HG02885 (cell line): ENCODE results near the gene PELI2.

Experiments
- ATAC-seq: cut with Tn5 transposase; IDR thresholded peaks from one replicate; pipeline ENCODE4 v1.9.1; 2021; ENCODE audit warnings: mild to moderate bottlenecking; ENCODE audit not compliant: unreplicated experiment, poor library complexity

Gene PELI2

DNA sequence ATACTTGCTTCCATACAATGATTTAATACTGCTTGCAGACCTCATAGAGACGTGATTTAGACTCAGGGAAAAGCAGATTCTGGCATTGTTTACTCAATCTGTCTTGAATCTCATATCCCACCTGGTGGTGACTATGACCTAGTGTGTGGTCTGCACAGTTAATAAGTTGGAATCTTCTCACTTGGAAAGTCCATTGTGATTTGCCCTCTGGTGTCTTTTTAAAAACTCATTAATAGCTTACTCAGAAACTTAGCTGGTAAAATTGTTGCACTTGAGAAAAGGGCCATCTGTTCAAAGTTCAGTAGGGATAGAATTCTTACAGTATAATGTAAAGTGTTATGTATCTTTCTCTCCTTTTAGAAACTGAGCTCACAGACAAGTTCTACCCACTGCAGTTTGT is 106.0 kb downstream of the PELI2 start:
- ATAC-seq, result no peak

DNA sequence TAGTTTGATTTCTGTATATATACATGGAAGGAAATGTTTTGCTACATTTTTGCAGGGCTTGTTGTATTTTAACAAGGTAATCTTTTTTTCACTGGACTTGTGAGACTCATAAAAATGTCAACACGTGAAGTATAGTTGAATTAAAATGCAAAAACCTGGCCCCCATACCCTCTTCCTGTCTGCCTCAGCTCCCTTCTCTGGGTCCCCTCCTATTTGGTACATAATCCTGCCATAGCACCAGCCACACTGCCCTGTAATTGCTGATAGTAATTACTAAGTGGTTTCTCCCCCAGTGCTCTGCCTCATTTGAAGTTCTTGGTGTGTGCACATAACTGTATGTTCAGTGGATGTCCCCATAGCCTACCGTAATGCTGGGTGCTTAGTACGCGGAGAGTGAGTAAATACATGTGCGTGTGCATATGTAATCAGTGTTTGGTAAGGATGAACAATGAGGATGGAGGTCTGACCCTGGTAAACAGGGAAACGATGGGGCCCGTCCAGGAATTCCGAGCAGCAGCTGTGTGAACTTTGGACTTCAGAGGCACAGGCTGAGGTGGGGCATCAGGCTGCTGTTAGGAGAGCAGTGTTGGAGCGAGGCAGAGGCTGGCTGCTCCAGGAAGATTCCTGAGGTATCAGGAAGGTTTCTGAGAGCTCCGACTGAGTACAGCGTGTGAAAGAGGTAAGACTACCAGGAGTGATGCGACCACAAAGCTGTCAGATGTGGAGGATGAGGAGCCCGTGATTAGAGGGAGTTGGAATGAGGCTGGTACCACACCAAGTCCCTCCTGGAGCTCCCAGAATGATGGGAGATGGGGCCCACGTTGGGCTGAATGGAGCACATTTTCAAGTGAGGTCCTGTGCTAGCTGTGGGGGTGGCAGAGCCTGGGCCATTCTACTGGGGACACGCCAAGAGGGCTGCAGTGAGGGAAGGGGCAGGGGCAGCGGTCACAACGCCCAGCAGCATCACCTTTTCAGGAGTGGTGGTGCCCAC is 106.8 kb downstream of the PELI2 start:
- ATAC-seq, result no peak

DNA sequence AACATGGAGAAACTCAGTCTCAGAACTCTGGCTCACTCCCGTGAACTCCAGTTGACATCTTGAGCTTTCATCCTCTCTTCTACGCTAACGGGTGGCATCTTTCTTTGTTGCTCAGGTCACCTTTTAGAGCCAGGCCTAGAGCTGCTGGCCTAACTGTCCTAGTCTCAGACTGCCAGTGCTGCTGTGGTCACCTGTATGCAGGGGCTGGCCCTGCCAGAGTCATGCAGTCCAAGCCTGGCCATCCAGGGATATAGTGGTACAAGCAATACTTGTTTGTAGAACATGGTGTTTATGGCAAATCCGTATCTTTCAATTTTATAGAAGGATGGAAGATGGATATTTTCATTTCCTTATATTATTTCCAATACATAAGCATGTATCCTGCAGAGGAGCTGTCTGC is 117.2 kb downstream of the PELI2 start:
- no peak for ATAC-seq

DNA sequence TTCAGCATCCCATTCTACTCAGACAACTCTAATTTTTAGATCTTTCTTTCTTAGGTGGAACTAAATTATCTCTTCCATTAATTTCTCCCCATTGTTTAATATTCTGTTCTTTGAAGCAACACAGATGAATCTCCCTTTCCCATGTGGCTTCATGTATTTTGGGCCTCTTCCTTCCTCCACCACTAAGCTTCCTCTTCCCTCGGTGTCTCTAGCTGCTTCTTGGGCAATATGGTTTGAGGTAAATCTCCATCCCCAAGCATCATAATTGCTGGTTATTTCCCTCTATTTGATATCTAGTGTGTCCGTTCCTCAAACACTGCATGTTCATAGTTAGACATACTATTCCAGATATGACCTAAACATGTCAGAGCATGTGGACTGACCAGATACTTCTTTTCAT is 119.2 kb downstream of the PELI2 start:
- no peak for ATAC-seq

DNA sequence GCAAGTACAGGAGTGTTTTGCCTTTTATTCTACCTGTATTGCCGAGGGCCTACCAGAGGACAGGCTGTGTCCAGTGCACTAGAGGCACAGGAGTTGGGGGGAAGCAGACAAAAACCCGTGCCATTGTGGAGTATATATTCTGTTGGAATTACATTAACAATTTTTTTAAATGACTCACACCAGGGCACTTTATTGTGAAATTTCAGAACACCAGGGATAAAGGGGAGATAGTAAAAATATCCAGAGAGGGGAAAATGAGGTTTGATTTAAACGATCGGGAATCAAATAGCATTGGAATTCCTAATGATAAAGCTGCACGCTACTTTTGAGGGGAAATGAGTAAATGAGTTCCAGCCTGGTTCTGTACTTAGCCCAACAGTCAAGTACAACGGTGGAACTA is 123.2 kb downstream of the PELI2 start:
- ATAC-seq, result no peak

DNA sequence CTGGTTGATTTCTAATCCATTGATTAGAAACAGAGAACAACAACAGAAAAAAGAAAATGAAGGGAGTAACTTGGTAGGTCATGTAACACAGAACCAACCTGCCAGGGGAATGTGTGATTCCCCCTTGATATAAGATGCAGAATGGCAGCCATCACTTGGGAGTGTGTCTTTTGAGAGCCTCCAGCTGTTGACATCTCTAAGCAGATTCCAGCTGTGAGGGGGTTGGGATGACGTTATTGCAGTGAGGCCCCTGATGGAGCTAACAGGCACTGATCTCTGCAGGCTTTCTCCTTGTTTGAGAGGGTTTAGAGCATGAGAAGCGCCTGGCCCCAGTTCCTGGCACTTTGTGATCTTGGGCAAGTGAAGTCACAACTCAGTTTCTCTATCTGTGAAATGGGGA is 124.9 kb downstream of the PELI2 start:
- no peak for ATAC-seq

DNA sequence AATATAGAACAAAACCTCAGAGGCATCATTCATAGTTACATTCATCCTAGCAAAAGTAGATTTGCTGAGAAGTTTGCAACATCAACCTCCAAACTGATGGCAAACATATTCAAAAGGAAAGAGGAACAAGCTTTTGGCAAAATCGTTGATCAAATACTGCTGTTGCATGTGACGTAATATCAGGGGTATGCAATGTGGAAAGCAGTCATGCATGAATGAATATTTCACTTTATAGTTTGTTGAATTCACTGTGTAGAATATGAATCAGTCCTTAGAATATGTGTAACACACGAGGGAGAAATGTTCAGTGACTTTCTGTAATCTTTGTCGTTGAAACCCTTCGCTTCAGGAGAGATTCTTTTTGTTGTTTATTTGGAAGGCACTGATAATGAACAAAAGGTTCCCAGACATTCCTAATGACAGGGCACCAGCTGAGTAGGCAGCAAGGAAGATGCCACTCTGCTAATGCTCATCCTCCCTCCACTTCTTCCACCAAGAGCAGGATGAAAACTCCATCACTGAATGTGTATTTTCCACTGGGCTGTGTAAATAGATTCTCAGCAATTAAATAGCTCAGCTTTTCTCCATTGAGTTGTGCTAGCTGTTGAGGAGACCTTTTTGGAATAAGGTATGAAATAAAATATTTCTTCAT is 126.1 kb downstream of the PELI2 start:
- ATAC-seq, result no peak

DNA sequence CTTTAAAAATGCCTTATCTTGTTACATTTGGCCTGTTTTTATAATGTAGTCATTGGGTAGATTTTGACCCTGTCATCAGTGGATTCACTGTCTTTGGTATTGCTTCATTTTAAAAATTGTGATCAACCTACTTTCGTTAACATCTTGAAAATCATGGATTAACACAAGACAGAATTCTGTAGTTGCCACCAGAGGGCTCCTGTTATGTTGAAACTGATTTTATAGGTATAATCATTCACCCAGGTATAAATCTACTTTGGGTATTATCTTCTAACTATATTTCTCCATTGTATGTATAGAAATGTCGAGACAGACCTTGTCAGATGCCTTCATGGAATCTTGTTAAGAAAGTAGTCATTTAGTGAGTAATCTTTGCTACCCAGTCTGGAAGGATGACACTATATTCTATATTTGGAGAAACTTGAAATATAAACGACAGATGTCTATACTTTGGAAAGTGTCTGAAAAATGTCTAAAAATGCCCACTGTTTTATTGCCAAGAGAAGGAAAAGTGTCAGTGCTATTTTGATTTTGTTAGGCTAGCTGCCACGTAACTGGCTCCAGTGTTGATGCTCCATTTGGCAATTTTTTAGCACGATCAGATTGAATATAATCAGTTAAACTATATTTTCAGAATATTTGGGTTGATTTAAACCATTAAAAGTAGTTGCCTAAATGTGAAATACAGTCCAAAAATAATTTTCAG is 129.4 kb downstream of the PELI2 start:
- ATAC-seq, result no peak

DNA sequence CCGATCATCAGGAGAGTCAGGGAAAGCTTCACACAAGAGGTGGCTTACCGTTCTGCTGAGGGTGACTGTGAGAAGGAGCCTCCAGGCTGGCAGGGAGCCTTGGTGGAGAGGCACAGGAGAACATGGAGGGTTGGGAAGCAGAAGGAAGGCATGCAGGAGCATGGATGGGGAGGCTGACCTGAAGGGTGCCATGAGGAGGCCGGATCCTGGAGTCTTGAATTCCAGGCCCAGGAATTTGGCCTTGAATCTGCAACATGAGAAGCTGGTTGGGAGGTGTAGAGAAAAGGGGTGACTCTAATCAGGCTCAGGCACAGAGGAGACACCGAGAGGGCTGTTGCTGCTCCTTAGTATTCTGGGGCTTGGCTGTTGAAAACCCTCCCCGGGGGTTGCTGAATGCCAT is 130.2 kb downstream of the PELI2 start:
- ATAC-seq, result no peak

DNA sequence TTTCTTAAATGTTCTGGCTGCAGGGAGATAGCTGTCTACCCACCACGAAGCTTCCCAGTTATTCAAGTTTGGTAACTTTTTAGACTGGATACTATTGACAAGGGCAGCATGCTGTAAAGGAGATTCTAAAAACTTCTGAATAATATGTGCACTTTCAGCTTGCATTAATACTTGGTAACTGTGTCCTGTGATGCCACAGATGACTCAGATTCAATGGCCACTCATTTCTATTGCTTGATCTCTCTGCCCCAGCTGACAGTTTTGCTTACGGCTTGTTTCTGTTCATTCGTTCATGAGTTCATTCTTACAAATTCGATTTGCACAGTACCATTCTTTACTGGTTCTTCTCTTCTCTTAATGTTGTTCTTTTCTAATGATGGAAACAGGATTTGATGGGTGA is 142.8 kb downstream of the PELI2 start:
- ATAC-seq, result no peak

DNA sequence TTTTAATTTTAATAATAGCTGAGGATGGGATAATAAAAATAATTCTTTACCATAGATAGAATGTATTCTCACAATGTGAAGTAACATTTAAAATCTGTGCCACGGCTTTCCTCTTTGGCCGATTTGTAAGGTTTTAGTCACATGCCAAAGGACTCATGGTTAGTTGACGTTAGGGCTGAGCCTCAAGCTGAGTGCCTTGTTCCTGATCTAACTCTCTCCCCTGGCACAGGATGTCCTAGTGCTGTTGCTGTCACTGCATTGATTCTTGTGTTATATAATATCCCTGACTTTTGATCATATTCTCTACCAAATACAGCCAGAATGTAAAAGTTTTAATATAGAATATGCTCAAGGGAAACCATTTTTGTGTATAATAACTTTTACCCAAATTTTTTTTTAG is 144.3 kb downstream of the PELI2 start:
- ATAC-seq, result no peak

DNA sequence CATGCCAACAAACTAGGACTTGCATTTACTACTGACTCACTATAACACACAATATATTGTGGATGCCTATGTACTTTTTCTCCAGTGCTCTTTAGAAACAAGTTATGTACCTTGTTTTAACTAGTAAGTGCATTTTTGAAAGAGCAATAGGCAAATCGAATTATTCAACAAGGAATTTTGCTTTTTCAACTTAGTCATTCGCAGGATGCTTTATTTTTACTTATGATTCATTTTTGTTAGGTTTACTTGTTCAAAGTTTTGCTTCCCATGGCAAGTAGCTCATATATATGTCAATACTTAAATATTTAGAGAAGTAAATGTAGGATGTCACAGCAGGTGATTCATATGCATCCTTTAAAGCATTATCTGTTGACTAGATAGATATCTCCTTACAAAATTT is 149.8 kb downstream of the PELI2 start:
- ATAC-seq, result no peak

DNA sequence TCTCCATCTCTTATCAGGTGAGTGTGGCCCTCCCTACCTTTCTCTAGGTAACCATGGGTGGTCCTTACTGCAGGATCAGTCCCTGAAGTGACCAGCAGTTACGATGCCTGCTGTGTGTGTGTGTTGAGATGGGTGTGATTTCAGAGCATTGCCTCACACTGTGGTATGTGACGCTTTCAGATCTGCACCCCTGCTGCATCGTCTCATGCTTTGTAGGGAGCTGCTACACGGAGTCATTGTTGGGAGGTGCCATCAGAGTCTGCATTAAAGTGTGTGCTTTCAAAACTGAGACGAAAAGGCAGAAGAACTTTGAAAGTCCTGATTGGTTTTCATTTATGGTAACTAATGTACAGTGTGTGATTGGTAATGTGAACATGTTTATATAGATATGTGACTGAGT is 150.5 kb downstream of the PELI2 start:
- no peak for ATAC-seq

DNA sequence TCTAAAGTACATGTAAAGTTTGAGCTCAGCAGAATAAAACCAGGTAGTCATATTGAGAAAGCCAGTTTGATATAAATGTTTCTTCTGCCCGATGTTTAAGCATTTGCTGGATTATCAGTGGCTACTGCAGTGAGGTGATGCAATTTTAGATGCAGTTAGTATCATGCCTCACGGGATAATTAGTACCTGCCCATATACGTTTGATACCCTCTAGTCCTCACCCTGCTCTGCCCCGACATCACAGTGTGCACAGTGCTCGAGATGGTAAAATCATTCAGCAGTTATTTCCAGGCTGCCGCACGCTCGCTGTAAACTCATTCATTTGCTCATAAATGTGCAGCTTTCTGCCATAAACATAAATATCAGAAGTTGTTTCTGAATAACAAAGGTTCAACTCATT is 152.7 kb downstream of the PELI2 start:
- ATAC-seq, result no peak

DNA sequence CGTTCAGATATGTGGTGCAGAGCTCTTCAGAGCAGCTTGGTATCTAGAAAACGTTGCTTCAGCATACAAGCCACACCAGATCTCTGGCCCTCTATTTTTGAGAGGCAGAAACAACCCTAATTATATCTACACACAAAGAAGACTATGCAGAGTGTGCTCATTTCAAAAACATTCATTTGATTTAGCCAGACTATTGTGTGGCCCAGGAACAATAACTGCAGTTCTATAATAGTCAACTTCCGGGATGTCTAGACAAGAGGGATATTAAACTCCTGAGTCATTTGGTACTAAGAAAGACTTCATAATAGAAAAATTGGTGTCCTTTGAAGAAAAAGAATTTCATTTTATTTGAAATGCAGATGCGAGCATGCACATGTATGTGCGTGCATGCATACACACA is 153.8 kb downstream of the PELI2 start:
- ATAC-seq, result no peak

DNA sequence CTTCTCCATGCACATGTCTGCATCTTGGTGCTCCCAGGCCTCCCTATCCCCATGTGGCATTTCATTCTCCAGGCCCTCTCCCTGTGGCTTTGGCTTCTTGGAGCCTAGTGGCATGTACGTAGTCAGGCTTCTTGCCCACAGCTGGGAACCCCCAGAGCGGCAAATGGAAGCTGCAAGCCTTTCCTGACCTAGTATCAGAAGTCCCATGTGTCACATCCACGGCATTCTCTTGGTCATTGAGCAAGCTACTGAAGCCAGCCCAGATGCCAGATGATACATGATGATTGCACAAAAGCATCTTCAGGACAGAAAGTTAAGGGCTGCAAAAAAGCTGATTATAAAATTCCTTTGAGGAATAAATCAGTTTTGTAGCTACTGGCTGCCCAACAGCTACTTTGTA is 154.9 kb downstream of the PELI2 start:
- ATAC-seq, result no peak

DNA sequence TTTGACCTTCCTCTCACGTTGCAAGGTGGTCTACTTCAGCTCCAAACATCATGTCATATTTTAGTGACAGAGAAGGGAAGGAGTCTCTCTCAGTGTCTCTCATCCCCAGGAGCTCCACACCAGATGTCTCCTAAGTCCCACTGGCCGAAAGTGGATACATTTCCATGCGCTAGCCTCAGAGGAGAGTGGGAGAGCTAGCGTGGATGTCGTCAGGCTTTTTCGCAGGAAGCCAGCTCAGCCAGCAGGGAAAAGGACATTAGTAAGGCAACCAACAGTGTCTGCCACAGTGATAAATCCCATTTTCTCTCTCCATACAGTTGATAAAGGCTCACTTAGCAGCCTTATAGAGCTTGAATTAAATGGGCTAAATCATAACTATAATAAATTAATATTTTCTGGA is 155.7 kb downstream of the PELI2 start:
- ATAC-seq, result no peak

DNA sequence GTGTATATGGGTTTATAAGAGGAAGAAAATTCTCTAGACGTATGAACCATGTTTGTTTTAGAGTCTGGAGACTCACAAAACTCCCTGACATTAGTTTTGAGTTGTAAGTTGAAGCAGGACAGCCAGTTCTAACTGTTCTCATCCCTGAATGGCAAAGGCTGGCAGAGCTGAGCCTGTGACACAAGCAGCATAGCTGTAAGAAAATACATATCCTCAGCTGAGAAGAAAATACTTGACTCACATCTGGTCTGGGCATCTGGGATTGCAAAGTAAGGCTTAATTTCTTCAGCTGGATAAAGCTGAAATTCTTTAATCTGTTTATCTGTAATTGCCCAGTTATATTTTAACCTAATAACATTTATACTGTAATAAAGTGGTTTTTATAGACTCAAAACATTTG is 156.3 kb downstream of the PELI2 start:
- ATAC-seq, result no peak

DNA sequence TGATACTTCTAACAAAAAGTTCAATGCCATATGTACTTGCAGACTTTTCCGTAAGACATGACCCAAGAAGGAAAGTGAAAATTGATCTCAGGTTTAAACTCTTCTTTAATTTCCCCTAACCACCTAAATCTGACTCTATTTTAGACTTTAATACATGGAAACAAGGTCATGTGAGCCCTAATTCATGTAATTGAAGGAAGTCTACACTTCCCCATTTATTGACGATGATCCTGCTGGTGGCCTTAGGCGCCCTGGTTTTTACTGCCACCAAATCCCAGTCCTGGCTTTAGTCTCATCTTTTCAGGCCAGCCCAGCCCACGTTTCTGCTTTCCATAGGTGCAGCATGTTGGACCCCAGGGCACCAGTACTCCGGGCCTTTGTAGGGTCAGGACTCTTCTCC is 157.9 kb downstream of the PELI2 start:
- no peak for ATAC-seq

DNA sequence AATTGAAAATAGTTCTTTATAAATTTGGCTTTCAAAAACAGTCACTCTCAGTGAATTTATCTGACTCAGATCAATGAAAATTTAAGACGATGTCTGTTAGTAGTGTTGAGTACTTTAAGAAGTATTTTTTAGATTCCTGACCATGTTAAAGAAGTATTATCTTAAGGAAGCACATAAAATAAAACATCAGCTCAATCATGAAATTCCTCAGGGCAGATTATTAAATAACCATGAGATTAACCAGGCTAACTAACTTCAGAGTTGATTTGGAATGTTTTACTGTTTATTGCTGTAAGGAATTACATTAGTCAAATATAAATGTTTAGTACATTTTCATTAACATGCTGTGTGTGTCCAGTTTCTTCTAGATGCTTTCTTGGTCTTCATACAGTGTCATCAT is 160.2 kb downstream of the PELI2 start:
- no peak for ATAC-seq

DNA sequence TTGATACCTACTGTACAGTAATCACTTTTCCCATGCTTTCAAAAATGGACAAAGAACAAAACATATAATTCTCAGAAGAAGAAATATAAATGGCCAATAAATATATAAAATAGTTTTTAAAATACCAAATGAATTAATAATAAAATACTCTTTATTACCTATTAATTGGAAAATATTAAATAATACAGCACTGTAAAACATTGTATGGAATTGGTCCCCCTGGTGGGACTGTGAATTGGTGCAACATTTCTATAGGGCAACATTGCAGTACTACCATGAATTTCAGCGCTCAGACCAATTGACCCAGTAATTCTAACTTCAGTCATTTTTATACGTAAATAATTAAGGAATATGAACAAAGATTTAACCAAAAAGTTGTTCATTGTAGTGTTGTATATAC is 162.6 kb downstream of the PELI2 start:
- no peak for ATAC-seq
